ENCODE measurements around the gene TMEM88.
A peak's percentile ranks its signal among the peaks of the same experiment; 100 is the strongest.
"Not testable (repeated sequence)": the region's sequence is repeated elsewhere in the genome, so short reads cannot be mapped to it uniquely, and the experiment has no call there.

Gene TMEM88

GRCh38 chr17:7856811-7857712 is 2.2 kb downstream of the TMEM88 start, which contains the start of gene NAA38:
NAA38 (minus strand) TSS chr17:7857559; CDS start chr17:7857463, 96 bp downstream.
- peak; percentile 91 to 99 for DNase-seq

GRCh38 chr17:7857713-7858521 is 3.1 kb downstream of the TMEM88 start, which contains the start of gene CYB5D1:
CYB5D1 (plus strand) TSS chr17:7858003; CDS start chr17:7858135, 132 bp downstream.
- DNase-seq, result peak; percentile 85 to 96

GRCh38 chr17:7858522-7858810 is 3.6 kb downstream of the TMEM88 start:
- no peak for DNase-seq

DNA sequence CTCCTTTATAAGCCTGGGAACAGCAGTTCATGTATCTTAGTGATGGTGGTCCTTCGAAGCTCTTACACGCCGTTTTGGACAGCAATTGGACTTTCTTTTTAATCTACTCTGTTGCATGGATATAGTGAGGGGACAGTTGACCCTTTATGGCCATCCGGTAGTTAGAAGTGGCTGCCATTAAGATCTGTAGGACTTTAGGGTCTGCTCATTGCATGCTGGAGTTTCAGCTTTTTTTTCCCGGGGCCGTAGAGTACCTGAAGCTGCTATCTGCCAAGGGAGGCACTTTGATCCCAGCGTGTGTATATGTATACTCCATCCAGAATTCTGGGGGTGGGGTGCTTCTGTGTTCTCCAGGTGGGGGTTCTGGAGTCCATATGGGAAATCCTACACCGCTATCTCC is 4.2 kb downstream of the TMEM88 start:
- DNase-seq, result no peak

DNA sequence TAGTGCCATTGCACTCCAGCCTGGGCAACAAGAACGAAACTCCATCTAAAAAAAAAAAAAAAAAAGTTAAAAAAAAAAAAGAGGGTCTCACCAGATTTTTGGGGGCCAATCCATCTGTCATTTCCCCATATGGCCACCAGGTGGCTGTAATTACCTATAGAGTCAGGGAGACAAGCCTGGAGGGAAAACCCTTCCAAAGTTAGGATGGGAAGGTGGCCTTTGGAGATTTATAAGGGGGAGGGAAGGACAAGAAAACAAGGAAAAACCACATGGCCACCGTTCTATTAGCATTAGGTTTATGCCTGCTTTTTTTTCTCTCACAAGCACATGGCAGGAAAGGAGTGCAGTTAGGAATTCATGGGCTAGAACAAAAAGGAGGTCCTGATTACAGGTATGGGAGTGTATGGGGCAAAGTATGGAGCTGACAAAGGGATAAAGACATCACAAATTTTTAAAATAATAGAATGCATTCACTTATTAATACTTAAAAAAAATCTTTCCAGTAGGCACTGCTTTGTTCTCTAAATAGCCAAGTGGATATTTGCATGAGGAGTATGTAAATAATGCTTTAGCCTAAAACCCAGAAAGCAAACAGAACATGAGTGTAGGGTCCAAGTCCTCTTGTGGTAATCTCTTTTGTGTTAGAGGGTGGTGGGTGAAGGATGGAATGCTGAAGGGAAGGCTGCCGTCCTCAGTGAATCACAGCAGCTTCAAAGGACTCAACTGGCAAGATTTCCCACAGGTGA is 8.0 kb downstream of the TMEM88 start:
- DNase-seq, result no peak

- not testable (repeated sequence) for DNase-seq
Observed at GRCh38 chr17:7864384-7864783, 9.5 kb downstream of the TMEM88 start.

DNA sequence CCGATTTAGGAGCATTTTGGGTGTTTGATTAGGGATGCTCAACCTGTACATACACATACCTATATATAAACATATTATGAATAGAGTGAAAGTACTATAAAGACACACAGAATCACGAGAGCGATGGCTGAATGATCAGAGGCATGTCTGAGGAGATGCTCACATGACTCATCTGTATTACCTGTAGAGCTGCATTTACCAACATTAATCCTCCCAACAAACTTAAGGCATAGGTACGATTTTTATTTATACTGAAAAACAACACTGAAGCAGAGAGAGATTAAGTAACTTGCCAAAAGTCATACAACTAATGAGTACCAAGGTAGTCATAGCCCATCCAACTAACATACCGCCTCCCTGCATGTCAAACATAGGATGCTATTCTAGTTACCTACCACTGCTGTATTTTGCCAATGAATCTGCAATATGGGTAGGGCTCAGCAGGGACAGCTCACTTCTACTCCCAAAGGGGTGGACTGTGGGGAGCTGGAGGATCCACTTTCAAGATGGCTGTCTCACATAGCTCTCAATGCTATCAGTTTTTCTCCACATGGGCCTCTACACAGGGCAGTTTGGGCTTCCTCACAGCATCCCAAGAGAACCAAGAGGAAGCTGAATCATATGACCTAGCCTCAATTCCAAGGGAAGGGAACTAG is 10.3 kb downstream of the TMEM88 start:
- DNase-seq, result no peak

DNA sequence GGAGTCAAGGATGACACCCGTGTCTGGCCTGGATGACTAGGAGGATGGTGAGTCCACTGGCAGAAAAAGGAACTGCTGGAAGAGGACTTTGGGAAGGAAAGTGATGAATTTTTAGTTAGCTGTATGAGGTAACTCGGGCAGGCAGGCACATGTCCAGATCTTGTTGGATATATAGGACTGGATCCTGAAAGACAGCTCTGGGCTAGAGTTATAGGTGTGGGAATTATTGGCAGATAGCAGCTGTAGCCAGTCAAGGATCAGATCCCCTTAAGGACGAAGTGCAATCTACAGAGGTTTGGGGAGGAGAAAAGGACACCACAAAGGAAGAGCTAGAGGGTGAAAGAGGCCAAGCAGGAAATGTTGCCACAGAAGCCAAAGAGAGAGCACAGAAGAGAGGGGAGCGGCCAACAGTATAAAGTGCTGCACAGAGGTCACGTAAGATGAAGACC is 13.0 kb downstream of the TMEM88 start:
- peak in 1 of 2 donors; percentile 15 for DNase-seq

DNA sequence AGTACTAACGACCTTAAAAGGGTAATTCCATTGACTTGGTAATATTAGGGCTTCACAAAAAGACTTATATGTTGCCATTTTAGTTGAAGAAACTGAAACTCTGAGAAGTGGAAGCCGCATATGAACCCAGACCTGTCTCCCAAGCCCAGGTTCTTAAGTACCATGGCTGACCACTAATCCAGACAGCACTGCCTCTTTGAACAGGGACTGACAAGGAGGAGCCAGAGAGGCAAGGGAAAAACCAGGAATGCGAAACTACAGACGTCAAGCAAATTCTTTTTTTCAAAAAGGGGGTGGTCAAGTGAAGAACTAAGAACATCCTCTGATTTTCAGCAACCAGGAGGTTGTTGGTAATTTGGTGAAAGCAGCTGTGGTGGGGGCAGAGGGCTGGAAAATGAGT is 18.2 kb downstream of the TMEM88 start:
- DNase-seq, result no peak

DNA sequence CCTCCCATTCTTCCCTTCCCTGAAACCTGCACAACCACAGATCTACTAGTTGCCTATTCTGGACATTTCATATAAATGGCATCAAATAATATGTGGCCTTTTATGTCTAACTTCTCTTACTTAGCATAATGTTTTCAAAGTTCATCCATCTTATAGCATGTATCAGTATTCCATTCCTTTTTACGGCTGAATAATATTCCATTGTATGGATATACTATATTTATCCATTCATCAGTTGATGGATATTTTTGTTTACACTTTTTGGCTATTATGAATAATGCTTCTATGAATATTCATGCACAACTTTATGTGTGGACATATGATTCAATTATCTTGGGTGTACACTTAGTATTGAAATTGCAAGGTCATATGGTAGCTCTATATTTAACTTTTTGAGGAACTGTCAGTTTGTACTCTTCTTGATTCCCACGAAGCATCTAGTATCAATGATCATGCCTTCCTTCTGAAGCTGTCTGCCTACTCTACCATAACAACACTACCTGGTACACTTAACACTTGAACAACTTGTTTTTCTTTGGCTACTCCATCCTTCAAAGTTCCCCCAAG is 21.0 kb downstream of the TMEM88 start:
- DNase-seq, result peak in 1 of 2 donors; percentile 30

GRCh38 chr17:7878234-7878633 is 23.4 kb downstream of the TMEM88 start:
- DNase-seq, result no peak

GRCh38 chr17:7880076-7880868 is 25.4 kb downstream of the TMEM88 start:
- no peak for DNase-seq

GRCh38 chr17:7881276-7882054 is 26.6 kb downstream of the TMEM88 start:
- peak in 1 of 2 donors; percentile 25 for DNase-seq

GRCh38 chr17:7882068-7882467 is 27.2 kb downstream of the TMEM88 start:
- peak in 1 of 2 donors; percentile 9 for DNase-seq

DNA sequence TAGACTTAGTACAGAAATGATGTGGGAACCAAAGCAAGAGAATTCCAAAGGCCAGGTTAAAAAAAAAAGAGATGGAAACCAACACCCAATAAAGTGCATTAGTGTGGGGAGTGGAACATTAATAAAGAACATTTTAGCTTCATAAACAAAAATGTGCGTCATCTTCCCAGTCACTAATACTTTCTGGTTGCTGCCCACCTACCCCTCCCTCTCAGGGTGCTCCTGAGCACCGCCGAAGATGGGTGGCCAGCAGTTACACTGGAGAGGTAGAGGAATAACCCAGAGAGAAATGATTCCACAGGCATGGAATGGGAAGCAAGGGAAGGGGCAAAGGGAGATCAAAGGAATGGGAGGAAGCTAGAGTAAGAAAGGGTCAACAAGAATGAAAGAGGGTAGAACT is 27.8 kb downstream of the TMEM88 start:
- no peak for DNase-seq

GRCh38 chr17:7883781-7884386 is 29.0 kb downstream of the TMEM88 start:
- peak in 1 of 2 donors; percentile 13 for DNase-seq

GRCh38 chr17:7884581-7885366 is 29.9 kb downstream of the TMEM88 start:
- DNase-seq, result no peak

- DNase-seq, result peak in 1 of 2 donors; percentile 51
Observed at GRCh38 chr17:7885367-7886226, 30.7 kb downstream of the TMEM88 start.
